HEK293 (cell line): ENCODE results near the gene ZNF578.
"Not testable (repeated sequence)": the region's sequence is repeated elsewhere in the genome, so short reads cannot be mapped to it uniquely, and the experiment has no call there.

ENCODE experiments used
- CTCF ChIA-PET: fragments of 350-600 bp; formaldehyde crosslinking; extraction: SDS; loops from one replicate; lab custom pipeline; 2021; ENCODE audit warnings: antibody characterized with exemption; lab: Yijun Ruan, JAX
- POLR2A ChIA-PET: fragments of 300-600 bp; formaldehyde crosslinking; extraction: SDS; loops from one replicate; lab custom pipeline; 2020; ENCODE audit warnings: antibody characterized with exemption, inconsistent platforms; lab: Yijun Ruan, JAX
- H3K27ac ChIP-seq: fragments of 200-500 bp; sonication (Bioruptor generic); 2 replicates; pipeline ENCODE4 v1.5.1; 2014; ENCODE audit warnings: low read depth, low read length, control low read depth, inconsistent platforms; ENCODE audit errors: extremely low read depth
- H3K36me3 ChIP-seq, 2 experiments: fragments of 200-500 bp in 1 of 2; sonication (Bioruptor generic) in 1 of 2; 1 replicate in 1 of 2; 2 replicates in 1 of 2; pipeline ENCODE4 v1.5.1; 2014 to 2017; ENCODE audit warnings: inconsistent platforms in 2 of 2, low read length in 2 of 2; ENCODE audit not compliant: control insufficient read depth in 2 of 2, insufficient read depth in 1 of 2
- H3K4me1 ChIP-seq: fragments of 200-500 bp; sonication (Bioruptor generic); 2 replicates; pipeline ENCODE4 v1.5.1; 2014; ENCODE audit warnings: mild to moderate bottlenecking, low read length, inconsistent platforms; ENCODE audit not compliant: control insufficient read depth, insufficient read depth
- H3K4me3 ChIP-seq: 2 replicates; pipeline ENCODE4 v1.5.1; 2011; ENCODE audit warnings: low read depth, mild to moderate bottlenecking, control low read depth, low read length, moderate library complexity
- H3K9me3 ChIP-seq: fragments of 200-500 bp; sonication (Bioruptor generic); 2 replicates; pipeline ENCODE4 v1.5.1; 2014; ENCODE audit warnings: low read depth, low read length, inconsistent platforms; ENCODE audit not compliant: control insufficient read depth, insufficient read depth
- FEZF1 ChIP-seq: fragments of 450-650 bp; formaldehyde crosslinking; IDR thresholded peaks from 2 replicates; pipeline ENCODE4 v1.5.1; 2016; ENCODE audit warnings: missing biosample characterization, missing genetic modification characterization
- HOXC10 ChIP-seq: sonication (generic); formaldehyde crosslinking; IDR thresholded peaks from 2 replicates; pipeline ENCODE4 v1.8.1; 2023; ENCODE audit warnings: mild to moderate bottlenecking, missing genetic modification reagents
- MZF1 ChIP-seq: fragments of 450-650 bp; formaldehyde crosslinking; IDR thresholded peaks from 2 replicates; pipeline ENCODE4 v1.5.1; 2017; ENCODE audit warnings: missing biosample characterization, missing genetic modification characterization, borderline replicate concordance
- REST ChIP-seq: fragments of 450-650 bp; formaldehyde crosslinking; IDR thresholded peaks from 2 replicates; pipeline ENCODE4 v1.5.1; 2016; ENCODE audit warnings: missing biosample characterization, missing genetic modification characterization
- ZIC2 ChIP-seq: fragments of 450-650 bp; formaldehyde crosslinking; IDR thresholded peaks from 2 replicates; pipeline ENCODE4 v1.5.1; 2016; ENCODE audit warnings: missing biosample characterization, missing genetic modification characterization
- ZNF146 ChIP-seq: fragments of 450-650 bp; formaldehyde crosslinking; IDR thresholded peaks from 2 replicates; pipeline ENCODE4 v1.5.1; 2016; ENCODE audit warnings: missing biosample characterization, missing genetic modification characterization
- ZNF19 ChIP-seq: fragments of 450-650 bp; formaldehyde crosslinking; IDR thresholded peaks from 2 replicates; pipeline ENCODE4; 2016; ENCODE audit warnings: missing biosample characterization, missing genetic modification characterization, low read depth
- ZNF2 ChIP-seq: fragments of 450-650 bp; formaldehyde crosslinking; IDR thresholded peaks from 2 replicates; pipeline ENCODE4 v1.5.1; 2016; ENCODE audit warnings: missing biosample characterization, missing genetic modification characterization
- ZNF24 ChIP-seq: fragments of 450-650 bp; formaldehyde crosslinking; IDR thresholded peaks from 2 replicates; pipeline ENCODE4 v1.5.1; 2016; ENCODE audit warnings: missing biosample characterization, missing genetic modification characterization
- ZNF366 ChIP-seq: fragments of 450-650 bp; formaldehyde crosslinking; conservative IDR thresholded peaks from 2 replicates; pipeline ENCODE4 v1.5.1; 2016; ENCODE audit warnings: missing biosample characterization, missing genetic modification characterization
- ZNF510 ChIP-seq: fragments of 450-650 bp; formaldehyde crosslinking; IDR thresholded peaks from 2 replicates; pipeline ENCODE4 v1.5.1; 2018; ENCODE audit warnings: mild to moderate bottlenecking, missing genetic modification characterization, missing biosample characterization; ENCODE audit not compliant: insufficient replicate concordance
- ZNF521 ChIP-seq: fragments of 450-650 bp; formaldehyde crosslinking; IDR thresholded peaks from 2 replicates; pipeline ENCODE4 v1.5.1; 2017; ENCODE audit warnings: missing biosample characterization, mild to moderate bottlenecking, missing genetic modification characterization
- ZNF610 ChIP-seq: fragments of 450-650 bp; formaldehyde crosslinking; IDR thresholded peaks from 2 replicates; pipeline ENCODE4 v1.5.1; 2016; ENCODE audit warnings: missing biosample characterization, missing genetic modification characterization, borderline replicate concordance
- ZNF639 ChIP-seq: fragments of 450-650 bp; formaldehyde crosslinking; IDR thresholded peaks from 2 replicates; pipeline ENCODE4 v1.5.1; 2016; ENCODE audit warnings: missing biosample characterization, missing genetic modification characterization
- ZNF677 ChIP-seq: fragments of 450-650 bp; IDR thresholded peaks from 2 replicates; pipeline ENCODE4 v1.5.0; 2018; ENCODE audit warnings: missing biosample characterization, mild to moderate bottlenecking, missing genetic modification characterization, moderate library complexity
- ZSCAN23 ChIP-seq: fragments of 450-650 bp; formaldehyde crosslinking; IDR thresholded peaks from 2 replicates; pipeline ENCODE4 v1.5.1; 2016; ENCODE audit warnings: missing biosample characterization, missing genetic modification characterization
- ZSCAN5A ChIP-seq: fragments of 450-650 bp; formaldehyde crosslinking; IDR thresholded peaks from 2 replicates; pipeline ENCODE4 v1.5.1; 2016; ENCODE audit warnings: missing biosample characterization, missing genetic modification characterization

Gene ZNF578

GRCh38 chr19:52518646-52519045, 65.3 kb downstream of the ZNF578 start (continued):
- TF ChIP-seq ZNF510 (tag by site-specific recombination) (no peak), ZNF366 (tag by site-specific recombination) (no peak), ZNF146 (tag by site-specific recombination) (no peak)

- H3K9me3 ChIP-seq, H3K4me1 ChIP-seq, CTCF ChIA-PET, H3K27ac ChIP-seq, POLR2A ChIA-PET, H3K4me3 ChIP-seq, H3K36me3 ChIP-seq: not testable (repeated sequence)
These were observed 65.8 kb downstream of the ZNF578 start for GRCh38 chr19:52519175-52519574.

GRCh38 chr19:52520013-52520412, 66.7 kb downstream of the ZNF578 start:
- H3K4me1 ChIP-seq: no peaks in the 10 kb centered on the region
- no peak overlapping the region for H3K27ac ChIP-seq
- H3K9me3 ChIP-seq: no peaks in the 10 kb centered on the region; the same call in 1 of the 2 replicates
- H3K4me3 ChIP-seq: no peak overlapping the region
- TF ChIP-seq ZNF2 (tag by site-specific recombination): no peak
- no peak for TF ChIP-seq HOXC10 (CRISPR knock-in tag)
- TF ChIP-seq REST: 0 out of 2 replicates have a peak, but pooled peaks have one; percentile 19
- H3K36me3 ChIP-seq: no peaks in the 10 kb centered on the region
- POLR2A ChIA-PET: no interaction called here
- CTCF ChIA-PET: no interaction called here

- CTCF ChIA-PET: interaction anchor here (0.6 kb wide), 1 partner anchor 15 kb away, joined by 3 read pairs; no protein-coding TSS in a partner anchor
- no peak for TF ChIP-seq ZNF639 (tag by site-specific recombination)
- TF ChIP-seq ZSCAN5A (tag by site-specific recombination): no peak
- TF ChIP-seq MZF1: no peak
- no peak for TF ChIP-seq ZNF677 (tag by site-specific recombination)
- no peak for TF ChIP-seq FEZF1 (tag by site-specific recombination)
- TF ChIP-seq ZSCAN23 (tag by site-specific recombination): no peak
- TF ChIP-seq ZNF19 (tag by site-specific recombination): no peak
- no peak for TF ChIP-seq ZNF521
- no peak for TF ChIP-seq ZIC2
- TF ChIP-seq ZNF610: no peak
- no peak for TF ChIP-seq ZNF24 (tag by site-specific recombination)
- no peak overlapping the region for H3K27ac ChIP-seq
- H3K4me3 ChIP-seq: no peak overlapping the region
- H3K36me3 ChIP-seq: no peaks in the 10 kb centered on the region
- no peaks in the 10 kb centered on the region for H3K4me1 ChIP-seq
- no peaks in the 10 kb centered on the region; the same call in 1 of the 2 replicates for H3K9me3 ChIP-seq
- POLR2A ChIA-PET: no interaction called here
These were observed 69.2 kb downstream of the ZNF578 start for GRCh38 chr19:52522551-52522950.
